Activated CD8-positive, alpha-beta memory T cell treated with anti-CD3 and anti-CD28 coated beads, Interleukin-2, amount 50 U/mL, for 1 hour (primary cell): ENCODE results near the gene RAB44.
"Not testable (repeated sequence)": the region's sequence is repeated elsewhere in the genome, so short reads cannot be mapped to it uniquely, and the experiment has no call there.

ENCODE experiments used
- DNase-seq: peaks from one replicate; pipeline ENCODE4 v3.0.0-alpha.2; 2020; ENCODE audit errors: extremely low read depth

The RAB44 gene

GRCh38 chr6:36686668-36687513 lies 10.7 kb upstream of the RAB44 start:
- DNase-seq: no peak

- DNase-seq: no peak
Observed at GRCh38 chr6:36688063-36688738, 9.4 kb upstream of the RAB44 start.

GRCh38 chr6:36688739-36689075 lies 8.9 kb upstream of the RAB44 start:
- DNase-seq: no peak

- no peak for DNase-seq
Observed at GRCh38 chr6:36691011-36691410, 6.6 kb upstream of the RAB44 start.

GRCh38 chr6:36691612-36692011 lies 6.0 kb upstream of the RAB44 start:
- DNase-seq: no peak

- DNase-seq: no peak
Observed at GRCh38 chr6:36692220-36692619, 5.4 kb upstream of the RAB44 start.

- no peak for DNase-seq
Observed at GRCh38 chr6:36692861-36693702, 4.5 kb upstream of the RAB44 start.

GRCh38 chr6:36694616-36695015 lies 3.0 kb upstream of the RAB44 start:
- no peak for DNase-seq

- DNase-seq: no peak
Observed at GRCh38 chr6:36695414-36695813, 2.2 kb upstream of the RAB44 start.

- no peak for DNase-seq
Observed at GRCh38 chr6:36698196-36698595, 570 bp downstream of the RAB44 start.

GRCh38 chr6:36698871-36699271 lies 1.2 kb downstream of the RAB44 start:
- DNase-seq: no peak

- no peak for DNase-seq
Observed at GRCh38 chr6:36699348-36699747, 1.7 kb downstream of the RAB44 start.

- no peak for DNase-seq
Observed at GRCh38 chr6:36700071-36700812, 2.6 kb downstream of the RAB44 start.

GRCh38 chr6:36700831-36701230 lies 3.2 kb downstream of the RAB44 start:
- no peak for DNase-seq

GRCh38 chr6:36701401-36701991 lies 3.9 kb downstream of the RAB44 start:
- no peak for DNase-seq

GRCh38 chr6:36702656-36703055 lies 5.0 kb downstream of the RAB44 start:
- no peak for DNase-seq

GRCh38 chr6:36703081-36703606 lies 5.5 kb downstream of the RAB44 start:
- no peak for DNase-seq

- DNase-seq: no peak
Observed at GRCh38 chr6:36703982-36704381, 6.4 kb downstream of the RAB44 start.

GRCh38 chr6:36704961-36705577 lies 7.4 kb downstream of the RAB44 start:
- DNase-seq: not testable (repeated sequence)

- DNase-seq: no peak
Observed at GRCh38 chr6:36706339-36706738, 8.7 kb downstream of the RAB44 start.

GRCh38 chr6:36712816-36713215 lies 15.2 kb downstream of the RAB44 start:
- DNase-seq: no peak
